A549 treated with dexamethasone at 1 μM for 4 hours (cell line): Measurements from ENCODE around the gene DEF6. TPM values are rescaled to one million over a fixed set of nuclear protein-coding genes. Genes with fewer than 3 reads are reported as not detected.

Experiments used
- total RNA-seq: library from RNA; stranded (reverse); fragments of 200-300 nt; extraction: Qiagen RNA extraction; gene quantifications from 5 replicates; pipeline ENCODE4 v1.2.3, GENCODE V29; 2022

DEF6 gene
- 0.05 to 0.06 TPM (median 0.06 TPM) in 3 of 5 replicates, not detected in the others for total RNA-seq

GRCh38 chr6:35297601-35298481, at the start of gene DEF6:
Gene DEF6 (plus strand): TSS chr6:35297818. CDS start chr6:35297857, 39 bp downstream.

GRCh38 chr6:35259194-35259947, 38.2 kb upstream of the DEF6 start, which contains the start of gene ZNF76:
Gene ZNF76 (plus strand): TSS chr6:35259735. CDS start chr6:35281152, 21,417 bp downstream.

GRCh38 chr6:35342258-35343091, 44.9 kb downstream of the DEF6 start, which contains the start of gene PPARD:
Gene PPARD (plus strand): TSS chr6:35342558. CDS start chr6:35411088, 68,530 bp downstream.

Other genes starting within 250 kb of the DEF6 start
- gene TCP11, start 156.5 kb upstream of the DEF6 start, total RNA-seq, result not detected in 5 replicates
- 0.05 to 0.11 TPM (median 0.06 TPM) in 5 replicates for gene SCUBE3, start 83.9 kb upstream of the DEF6 start, total RNA-seq
- 6.4 to 10.3 TPM (median 9.3 TPM) in 5 replicates for gene ZNF76, start 38.1 kb upstream of the DEF6 start, total RNA-seq
- gene PPARD, start 44.7 kb downstream of the DEF6 start, total RNA-seq, result 4.7 to 7.3 TPM (median 6.7 TPM) in 5 replicates
- gene FANCE, start 154.5 kb downstream of the DEF6 start, total RNA-seq, result 3.1 to 4.1 TPM (median 3.4 TPM) in 5 replicates
- 1,353 to 1,488 TPM (median 1,401 TPM) in 5 replicates for gene RPL10A, start 170.6 kb downstream of the DEF6 start, total RNA-seq
- 5.9 to 8.0 TPM (median 7.2 TPM) in 5 replicates for gene TEAD3, start 199.3 kb downstream of the DEF6 start, total RNA-seq
- not detected in 5 replicates for gene TULP1, start 215.1 kb downstream of the DEF6 start, total RNA-seq